Activated CD4-positive, alpha-beta T cell treated with anti-CD3 and anti-CD28 coated beads, Interleukin-2, amount 50 U/mL, for 24 hours (primary cell): Measurements from ENCODE around the gene GPRC5B.

Source experiments
- DNase-seq, 2 donors: peaks; one replicate each; pipeline ENCODE4 v3.0.0-alpha.2; 2020; ENCODE audit warnings: low read depth in 1 of 2, low spot score in 1 of 2

The GPRC5B gene

GRCh38 chr16:19846436-19846835, 38.2 kb downstream of the GPRC5B start:
- no peak for DNase-seq

GRCh38 chr16:19844945-19845641, 39.6 kb downstream of the GPRC5B start:
- DNase-seq: no peak

- no peak for DNase-seq
Measured at GRCh38 chr16:19843371-19843770, 41.3 kb downstream of the GPRC5B start.

- no peak for DNase-seq
Measured at GRCh38 chr16:19842426-19843157, 42.1 kb downstream of the GPRC5B start.

GRCh38 chr16:19841184-19841583, 43.5 kb downstream of the GPRC5B start:
- no peak for DNase-seq

GRCh38 chr16:19840524-19841110, 44.0 kb downstream of the GPRC5B start:
- DNase-seq: no peak

- DNase-seq: no peak
Measured at GRCh38 chr16:19837984-19838707, 46.5 kb downstream of the GPRC5B start.

GRCh38 chr16:19837331-19837980, 47.2 kb downstream of the GPRC5B start:
- DNase-seq: no peak

- DNase-seq: no peak
Measured at GRCh38 chr16:19835968-19836421, 48.7 kb downstream of the GPRC5B start.

GRCh38 chr16:19835196-19835595, 49.5 kb downstream of the GPRC5B start:
- no peak for DNase-seq

- DNase-seq: no peak
Measured at GRCh38 chr16:19833581-19833980, 51.1 kb downstream of the GPRC5B start.

- no peak for DNase-seq
Measured at GRCh38 chr16:19833176-19833575, 51.5 kb downstream of the GPRC5B start.

GRCh38 chr16:19831678-19832077, 53.0 kb downstream of the GPRC5B start:
- no peak for DNase-seq

- DNase-seq: no peak
Measured at GRCh38 chr16:19830902-19831560, 53.6 kb downstream of the GPRC5B start.

- no peak for DNase-seq
Measured at GRCh38 chr16:19829844-19830692, 54.6 kb downstream of the GPRC5B start.

- no peak for DNase-seq
Measured at GRCh38 chr16:19824216-19824615, 60.4 kb downstream of the GPRC5B start.

GRCh38 chr16:19823322-19823721, 61.3 kb downstream of the GPRC5B start:
- no peak for DNase-seq

- no peak for DNase-seq
Measured at GRCh38 chr16:19822533-19822932, 62.1 kb downstream of the GPRC5B start.

- no peak for DNase-seq
Measured at GRCh38 chr16:19817875-19818274, 66.8 kb downstream of the GPRC5B start.

- DNase-seq: no peak
Measured at GRCh38 chr16:19817122-19817521, 67.5 kb downstream of the GPRC5B start.
